ENCODE data around the gene PIGO. TPM values are rescaled to one million over a fixed set of nuclear protein-coding genes. Genes with fewer than 3 reads are reported as not detected.

PIGO gene
- total and polyA plus RNA-seq, 9 of the 15 experiments (the other 6 are each of a cell fraction or from before 2014, with no cell fraction given) = 5.4 to 13.7 (median 9.7) TPM

DNA sequence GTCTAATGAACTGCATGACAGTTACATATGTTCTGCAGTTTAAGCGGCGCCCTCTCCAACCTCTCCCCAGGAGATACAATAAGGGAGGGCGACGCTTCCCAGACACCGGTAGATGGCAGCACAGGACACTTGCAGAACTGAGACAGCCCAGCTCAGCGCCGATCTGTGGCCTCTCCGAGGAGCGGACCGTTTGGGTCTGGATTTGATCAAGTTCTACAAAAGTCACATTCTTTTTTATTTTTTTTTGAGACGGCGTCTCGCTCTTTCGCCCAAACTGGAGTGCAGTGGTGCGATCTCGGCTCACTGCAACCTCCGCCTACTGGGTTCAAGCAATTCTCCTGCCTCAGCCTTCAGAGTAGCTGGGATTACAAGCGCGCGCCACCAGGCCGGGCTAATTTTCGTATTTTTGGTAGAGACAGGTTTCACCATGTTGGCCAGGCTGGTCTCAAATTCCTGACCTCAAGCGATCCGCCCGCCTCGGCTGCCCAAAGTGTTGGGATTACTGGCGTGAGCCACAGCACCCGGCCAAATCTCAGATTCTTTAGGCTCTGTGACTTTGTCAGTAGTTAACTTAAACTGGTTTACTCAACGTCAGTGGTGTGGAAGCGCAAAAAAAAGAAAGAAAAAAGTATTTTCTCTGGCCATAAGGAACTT lies 20.6 kb upstream of the PIGO start:
- H3K9me1 ChIP-seq (ENCODE audit: control insufficient read depth, insufficient read depth, low read length) = no peaks in the 10 kb centered on the region
- peaks cover 4% of the 10 kb centered on the region for H4K20me1 ChIP-seq (replicated peaks; ENCODE audit: control insufficient read depth, insufficient read depth, low read length)
- H2AFZ ChIP-seq (ENCODE audit: low read depth, low read length) = peak overlapping the region; percentile 95
- intact Hi-C loops (cut with micrococcal nuclease) = loop anchor here (1.0 to 5.0 kb wide), 3 partner anchors 45 to 360 kb away; partner anchors contain the start of gene UNC13B
- peak overlapping the region; percentile 62; the same call in 2 of the 3 replicates for H3K27ac ChIP-seq (ENCODE audit: extremely low read depth, low read depth, low read length)
- DNase-seq (ENCODE audit: extremely low read depth in 1 of 4, low spot score in 3 of 4) (peak; percentile 71 to 92 (median 72)), ATAC-seq (peak; percentile 80), FAIRE-seq (peak; percentile 90)
- H3K4me3 ChIP-seq = peak overlapping the region; percentile 58
- in situ Hi-C loops (cut with MboI) = loop anchor here (5.0 kb wide), 2 partner anchors 140 to 355 kb away; no protein-coding TSS in a partner anchor
- WGBS (ENCODE audit: insufficient coverage, low coverage, missing lambda C conversion rate) = 30% methylated on average over 26 of the region's 30 CpGs
- ChIA-PET CTCF (ENCODE audit: low intra/inter-chr PET ratio) (interaction anchor here (0.6 to 1.9 kb wide), 4 partner anchors 79 to 436 kb away, joined by 3 to 13 read pairs (median 7); no protein-coding TSS in a partner anchor), POLR2A (interaction anchor here (0.5 to 1.1 kb wide), 7 partner anchors 10 to 1071 kb away, joined by 3 to 7 read pairs (median 3); partner anchors contain the start of gene RUSC2)
- H3K9ac ChIP-seq (ENCODE audit: insufficient read depth in 1 of 2, low read depth in 2 of 2, low read length in 2 of 2) = peak overlapping the region; percentile 46 to 67; a peak in 3 of 4 replicates
- no peaks in the 10 kb centered on the region for H3K9me3 ChIP-seq (replicated peaks; ENCODE audit: control insufficient read depth, insufficient read depth, low read depth, low read length)
- peaks cover 26% of the 10 kb centered on the region for H3K79me2 ChIP-seq (ENCODE audit: control insufficient read depth, insufficient read depth, low read length)
- no peaks in the 10 kb centered on the region for H3K36me3 ChIP-seq (ENCODE audit: control insufficient read depth, insufficient read depth, low read length)
- H3K4me1 ChIP-seq (replicated peaks in 1 of 2; ENCODE audit: control insufficient read depth in 2 of 2, insufficient read depth in 2 of 2, low read length in 2 of 2) = peaks cover 20 to 26% of the 10 kb centered on the region in 2 experiments
- H3K27me3 ChIP-seq (ENCODE audit: control insufficient read depth in 2 of 2, insufficient read depth in 2 of 2, low read length in 2 of 2) = no peaks in the 10 kb centered on the region
- peak overlapping the region; percentile 99 for H3K4me2 ChIP-seq (ENCODE audit: insufficient read depth, low read length)
- BruUV-seq (replicated peaks) = no TSS peak
- peak; percentile 19; the same call in 1 of the 2 replicates for TF ChIP-seq JUND (IDR thresholded peaks at IDR 0.05; ENCODE audit: borderline replicate concordance, low read depth, low read length)
- no peak for TF ChIP-seq JUND (tag; IDR thresholded peaks at IDR 0.05; ENCODE audit: borderline replicate concordance, low read depth, low read length)
- no peak for TF ChIP-seq ZNF785 (CRISPR knock-in tag; IDR thresholded peaks at IDR 0.05)
- TF ChIP-seq CAMTA2 (CRISPR knock-in tag; conservative IDR thresholded peaks at IDR 0.05) = no peak
- TF ChIP-seq FOXJ2 (tag; IDR thresholded peaks at IDR 0.05) = no peak
- 0 out of 2 replicates have a peak, but pooled peaks have one; percentile 14 for TF ChIP-seq BHLHE40 (IDR thresholded peaks at IDR 0.05; ENCODE audit: low read length)
- no peak for TF ChIP-seq XRCC4 (IDR thresholded peaks at IDR 0.05; ENCODE audit: extremely low read depth, insufficient read depth, insufficient read length)
- TF ChIP-seq, protein P1, sequence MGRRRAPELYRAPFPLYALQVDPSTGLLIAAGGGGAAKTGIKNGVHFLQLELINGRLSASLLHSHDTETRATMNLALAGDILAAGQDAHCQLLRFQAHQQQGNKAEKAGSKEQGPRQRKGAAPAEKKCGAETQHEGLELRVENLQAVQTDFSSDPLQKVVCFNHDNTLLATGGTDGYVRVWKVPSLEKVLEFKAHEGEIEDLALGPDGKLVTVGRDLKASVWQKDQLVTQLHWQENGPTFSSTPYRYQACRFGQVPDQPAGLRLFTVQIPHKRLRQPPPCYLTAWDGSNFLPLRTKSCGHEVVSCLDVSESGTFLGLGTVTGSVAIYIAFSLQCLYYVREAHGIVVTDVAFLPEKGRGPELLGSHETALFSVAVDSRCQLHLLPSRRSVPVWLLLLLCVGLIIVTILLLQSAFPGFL (CRISPR knock-in tag; IDR thresholded peaks at IDR 0.05) = 0 out of 2 replicates have a peak, but pooled peaks have one; percentile 53
- TF ChIP-seq FIP1L1 (IDR thresholded peaks at IDR 0.05; ENCODE audit: low read depth, low read length, poor library complexity, severe bottlenecking) = no peak
- TF ChIP-seq ZNF551 (CRISPR knock-in tag; IDR thresholded peaks at IDR 0.05) = no peak
- TF ChIP-seq ZBTB17 (CRISPR knock-in tag; IDR thresholded peaks at IDR 0.05) = no peak
- peak; percentile 20; the same call in 1 of the 2 replicates for TF ChIP-seq KLF16 (IDR thresholded peaks at IDR 0.05)
- TF ChIP-seq SMC3 (conservative IDR thresholded peaks at IDR 0.05; ENCODE audit: insufficient read depth, low read depth, low read length) = peak; percentile 78
- no peak for TF ChIP-seq NCOR1 (IDR thresholded peaks at IDR 0.05)
- TF ChIP-seq ETV6 (IDR thresholded peaks at IDR 0.05; ENCODE audit: borderline replicate concordance in 1 of 2, low read depth in 2 of 2, low read length in 1 of 2) = no peak
- TF ChIP-seq ETV6 (CRISPR knock-in tag; IDR thresholded peaks at IDR 0.05; ENCODE audit: borderline replicate concordance) = no peak
- TF ChIP-seq CC2D1A (IDR thresholded peaks at IDR 0.05) = peak; percentile 43; the same call in 1 of the 2 replicates
- TF ChIP-seq, protein P2, sequence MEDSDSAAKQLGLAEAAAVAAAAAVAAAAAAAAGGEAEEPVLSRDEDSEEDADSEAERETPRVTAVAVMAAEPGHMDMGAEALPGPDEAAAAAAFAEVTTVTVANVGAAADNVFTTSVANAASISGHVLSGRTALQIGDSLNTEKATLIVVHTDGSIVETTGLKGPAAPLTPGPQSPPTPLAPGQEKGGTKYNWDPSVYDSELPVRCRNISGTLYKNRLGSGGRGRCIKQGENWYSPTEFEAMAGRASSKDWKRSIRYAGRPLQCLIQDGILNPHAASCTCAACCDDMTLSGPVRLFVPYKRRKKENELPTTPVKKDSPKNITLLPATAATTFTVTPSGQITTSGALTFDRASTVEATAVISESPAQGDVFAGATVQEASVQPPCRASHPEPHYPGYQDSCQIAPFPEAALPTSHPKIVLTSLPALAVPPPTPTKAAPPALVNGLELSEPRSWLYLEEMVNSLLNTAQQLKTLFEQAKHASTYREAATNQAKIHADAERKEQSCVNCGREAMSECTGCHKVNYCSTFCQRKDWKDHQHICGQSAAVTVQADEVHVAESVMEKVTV (CRISPR knock-in tag; IDR thresholded peaks at IDR 0.05) = peak; percentile 66
- 0 out of 2 replicates have a peak, but pooled peaks have one; percentile 11 for TF ChIP-seq MYC (IDR thresholded peaks at IDR 0.05; ENCODE audit: low read depth, low read length)
- TF ChIP-seq MYC (CRISPR knock-in tag; IDR thresholded peaks at IDR 0.05; ENCODE audit: borderline replicate concordance, low read depth) = no peak

Measured in K562 (cell line).